ENCODE measurements around the gene NEK7. TPM values are rescaled to one million over a fixed set of nuclear protein-coding genes. Genes with fewer than 3 reads are reported as not detected.
"Not testable (repeated sequence)": the region's sequence is repeated elsewhere in the genome, so short reads cannot be mapped to it uniquely, and the experiment has no call there.

NEK7 gene
- total RNA-seq, 1 donor from 2014 or later: 185 TPM

DNA sequence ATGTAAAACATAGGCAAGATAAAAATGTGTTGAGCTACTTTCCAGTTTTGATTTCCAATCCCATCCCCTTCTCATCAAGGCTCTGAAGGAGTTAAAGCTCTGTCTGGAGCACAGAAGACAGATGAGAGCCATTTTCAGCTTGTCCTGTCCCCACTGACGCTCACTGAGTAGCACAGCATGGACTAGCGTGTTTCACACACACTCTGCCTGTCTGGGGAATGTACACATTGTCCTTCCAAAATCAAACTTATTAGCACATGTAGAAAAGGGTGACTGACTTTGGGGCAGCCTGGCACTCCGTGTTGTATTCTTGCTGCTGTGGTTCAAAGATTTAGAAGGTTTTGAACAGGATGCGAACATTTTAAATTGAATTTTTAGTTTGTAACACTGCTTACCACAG is 139.2 kb downstream of the NEK7 start:
- ATAC-seq (ENCODE audit: poor library complexity) (peak; percentile 82), DNase-seq (no peak)
- intact Hi-C loops (cut with DNase I): no loop called here

DNA sequence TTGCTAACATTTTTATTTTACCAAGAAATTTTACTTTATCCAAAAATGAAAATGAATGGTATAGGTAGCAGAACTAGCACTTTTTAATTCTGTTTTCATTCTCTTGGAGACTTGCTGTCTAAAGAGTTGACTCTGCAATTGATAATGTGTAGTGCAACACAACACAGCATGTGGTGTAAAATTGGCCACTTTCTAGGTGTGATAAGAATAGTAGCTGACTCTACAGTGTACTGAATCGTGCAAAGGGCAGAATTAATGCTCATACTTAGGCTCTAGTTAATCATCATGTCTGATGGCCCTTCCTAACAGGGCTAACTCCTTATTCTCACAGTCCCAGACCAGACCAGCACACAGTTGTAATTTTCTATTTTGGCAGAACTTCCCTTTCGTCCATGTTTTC is 140.5 kb downstream of the NEK7 start:
- ATAC-seq (ENCODE audit: poor library complexity): no peak
- intact Hi-C loops (cut with DNase I): no loop called here

DNA sequence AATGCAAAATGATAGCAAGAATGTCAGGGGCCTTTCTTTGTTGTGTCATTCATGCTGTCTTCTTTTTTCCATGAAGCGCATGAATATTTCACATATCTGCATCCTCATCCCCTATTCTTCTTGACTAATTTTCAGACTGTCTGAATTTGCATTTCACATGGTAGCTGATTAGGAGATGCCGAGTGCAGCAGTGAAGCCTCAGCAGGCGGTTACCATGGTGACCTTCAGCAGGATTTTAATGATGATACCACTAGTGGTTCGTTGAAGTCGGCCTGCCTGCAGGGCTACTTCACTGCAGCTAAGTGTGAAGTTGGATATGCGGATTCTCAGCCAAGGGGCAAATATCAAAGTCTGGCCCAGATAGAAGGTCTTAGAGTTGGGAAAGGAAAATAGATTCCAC is 141.8 kb downstream of the NEK7 start:
- intact Hi-C loops (cut with DNase I): no loop called here
- no peak for ATAC-seq (ENCODE audit: poor library complexity)
- DNase-seq: no peak

More for the DNA sequence above, 140.5 kb downstream of the NEK7 start:
- DNase-seq: no peak

DNA sequence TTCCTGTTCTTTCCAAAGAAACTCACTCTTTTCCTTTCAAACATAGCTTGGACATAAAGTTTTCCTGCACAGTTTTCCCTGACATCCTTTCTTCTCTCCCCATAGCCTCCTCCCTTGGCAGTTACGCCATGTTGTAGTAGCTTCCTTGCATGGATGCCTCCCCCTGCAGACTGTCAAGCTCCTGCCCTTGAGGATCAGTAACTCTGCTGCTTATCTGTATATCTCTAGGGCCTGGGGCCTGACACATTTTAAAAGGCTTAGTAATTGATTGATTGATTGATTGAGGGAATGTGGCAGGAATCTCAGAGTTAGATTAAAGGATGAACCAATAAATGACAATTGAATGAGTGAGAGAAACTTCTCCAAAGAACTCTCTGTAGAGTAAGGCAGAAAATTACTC is 143.7 kb downstream of the NEK7 start:
- no peak for DNase-seq
- no peak for ATAC-seq (ENCODE audit: poor library complexity)
- intact Hi-C loops (cut with DNase I): no loop called here

DNA sequence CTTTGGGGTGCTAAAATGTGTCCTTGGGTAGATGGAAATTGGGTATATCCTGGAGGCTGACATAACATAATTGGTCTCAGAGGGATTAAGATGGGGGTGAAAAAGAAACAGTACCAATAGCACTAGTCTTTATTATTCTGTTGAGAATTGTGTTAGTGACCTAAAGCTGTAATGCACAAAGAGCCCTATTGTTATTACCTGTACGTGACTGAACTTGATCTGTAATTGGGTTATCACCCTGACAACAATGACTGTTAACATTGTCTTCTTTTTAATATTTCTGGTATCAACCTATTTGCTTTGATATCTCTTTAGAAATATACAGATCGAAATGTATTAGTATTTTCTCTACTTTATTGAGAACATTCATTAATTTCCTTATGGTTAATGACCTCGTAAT is 147.6 kb downstream of the NEK7 start:
- DNase-seq (no peak), ATAC-seq (ENCODE audit: poor library complexity) (no peak)

DNA sequence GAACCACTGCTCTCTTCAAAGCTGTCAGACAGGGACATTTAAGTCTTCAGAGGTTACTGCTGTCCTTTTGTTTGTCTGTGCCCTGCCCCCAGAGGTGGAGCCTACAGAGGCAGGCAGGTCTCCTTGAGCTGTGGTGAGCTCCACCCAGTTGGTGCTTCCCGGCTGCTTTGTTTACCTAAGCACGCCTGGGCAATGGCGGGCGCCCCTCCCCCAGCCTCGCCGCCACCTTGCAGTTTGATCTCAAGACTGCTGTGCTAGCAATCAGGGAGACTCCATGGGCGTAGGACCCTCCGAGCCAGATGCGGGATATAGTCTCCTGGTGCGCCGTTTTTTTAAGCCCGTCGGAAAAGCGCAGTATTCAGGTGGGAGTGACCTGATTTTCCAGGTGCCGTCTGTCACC is 158.0 kb downstream of the NEK7 start:
- DNase-seq; intact Hi-C loops (cut with DNase I); ATAC-seq (ENCODE audit: poor library complexity): not testable (repeated sequence)

More for the DNA sequence above, 147.6 kb downstream of the NEK7 start:
- intact Hi-C loops (cut with DNase I): no loop called here

DNA sequence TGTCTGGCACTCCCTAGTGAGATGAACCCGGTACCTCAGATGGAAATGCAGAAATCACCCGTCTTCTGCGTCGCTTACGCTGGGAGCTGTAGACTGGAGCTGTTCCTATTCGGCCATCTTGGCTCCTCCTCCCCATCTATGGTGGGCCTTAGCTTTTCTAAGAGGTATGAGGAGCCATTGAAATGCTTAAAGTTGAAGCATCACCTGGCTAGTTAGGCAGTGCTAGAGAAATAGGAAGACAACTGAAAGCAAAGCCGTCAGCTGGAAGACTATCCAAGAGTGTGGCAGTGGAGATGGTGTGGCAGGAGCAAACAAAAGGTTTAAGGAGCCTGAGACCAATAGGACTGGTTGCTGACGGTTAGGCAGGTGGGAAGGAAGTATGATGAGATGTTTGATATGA is 158.5 kb downstream of the NEK7 start:
- ATAC-seq (ENCODE audit: poor library complexity); intact Hi-C loops (cut with DNase I); DNase-seq: not testable (repeated sequence)

DNA sequence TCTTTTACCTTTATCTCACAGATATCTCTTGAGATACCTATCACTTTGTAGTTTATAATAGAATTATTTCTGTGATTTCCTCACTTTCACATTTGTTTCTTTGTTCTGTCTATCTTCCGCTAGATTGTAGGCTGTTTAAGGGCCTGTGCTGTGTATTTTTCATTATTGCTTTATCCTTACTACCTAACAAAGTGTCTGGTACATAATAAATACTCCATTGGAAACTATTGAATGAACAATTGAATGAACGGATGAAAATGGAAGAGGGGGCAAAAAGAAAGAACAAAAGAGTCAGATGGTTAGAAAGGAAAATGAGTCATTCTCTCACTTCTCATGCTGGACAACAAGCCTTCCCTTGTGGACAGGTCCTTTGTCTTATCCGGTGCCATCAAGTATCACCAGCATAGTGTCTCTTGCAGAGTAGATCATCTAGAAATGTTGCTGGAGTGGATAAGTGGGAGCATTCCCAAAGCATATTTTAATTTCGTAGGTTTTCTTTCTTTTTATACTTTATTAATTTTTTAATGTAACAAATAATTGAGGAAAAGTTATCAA is 159.8 kb downstream of the NEK7 start:
- DNase-seq (no peak), ATAC-seq (ENCODE audit: poor library complexity) (no peak)
- intact Hi-C loops (cut with DNase I): no loop called here

DNA sequence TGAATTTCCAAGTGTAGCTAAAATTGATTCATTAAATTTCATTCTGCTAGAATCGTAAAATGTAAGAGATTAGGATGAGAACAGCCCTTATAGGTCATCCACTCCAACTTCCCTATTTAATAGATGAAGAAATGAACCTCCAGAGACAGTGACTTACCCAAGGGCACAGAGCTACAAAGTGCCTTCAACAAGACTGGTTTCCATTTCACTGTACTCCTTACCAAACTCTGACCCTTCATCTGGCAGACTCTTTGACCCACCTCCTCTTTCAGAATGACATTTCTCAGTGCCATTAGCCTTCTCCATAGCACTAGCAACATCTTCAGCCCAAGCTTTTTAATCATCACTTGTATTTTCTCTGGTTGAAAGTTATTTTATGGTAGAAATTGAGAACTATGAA is 161.3 kb downstream of the NEK7 start:
- intact Hi-C loops (cut with DNase I): no loop called here
- ATAC-seq (ENCODE audit: poor library complexity) (no peak), DNase-seq (no peak)

DNA sequence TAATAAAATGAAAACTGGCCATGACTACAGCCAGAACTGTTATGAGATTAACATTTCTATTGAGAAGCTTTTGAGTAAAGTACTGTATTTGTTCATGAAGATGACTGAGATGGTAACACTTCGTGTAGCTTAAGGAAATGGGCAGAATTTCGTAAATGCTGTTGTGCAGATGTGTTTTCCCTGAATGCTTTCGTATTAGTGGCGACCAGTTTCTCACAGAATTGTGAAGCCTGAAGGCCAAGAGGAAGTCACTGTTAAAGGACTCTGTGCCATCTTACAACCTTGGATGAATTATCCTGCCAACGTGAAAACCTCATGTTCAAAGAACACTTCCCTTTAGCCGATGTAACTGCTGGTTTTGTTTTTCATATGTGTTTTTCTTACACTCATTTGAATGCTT is 164.0 kb downstream of the NEK7 start:
- DNase-seq (no peak), ATAC-seq (ENCODE audit: poor library complexity) (no peak)
- intact Hi-C loops (cut with DNase I): no loop called here

DNA sequence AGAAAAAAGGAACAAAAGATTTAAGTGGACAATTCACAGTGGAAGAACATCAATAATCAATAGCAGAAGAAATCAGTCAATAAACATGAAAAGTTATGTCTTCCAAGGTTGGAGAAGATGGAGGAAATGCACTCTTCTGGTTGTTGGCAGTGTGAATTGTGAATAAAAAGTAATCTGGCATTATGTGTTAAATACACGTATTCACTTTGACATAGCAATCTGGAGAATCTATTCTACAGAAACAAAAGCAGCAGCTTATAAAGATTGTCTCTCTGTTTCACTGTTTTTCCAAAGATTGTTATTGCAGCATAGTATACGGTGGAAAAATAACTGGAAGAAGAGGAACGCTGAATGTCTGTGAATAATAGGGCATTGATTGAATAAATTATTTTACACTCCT is 169.4 kb downstream of the NEK7 start:
- no peak for DNase-seq
- intact Hi-C loops (cut with DNase I): no loop called here
- no peak for ATAC-seq (ENCODE audit: poor library complexity)

DNA sequence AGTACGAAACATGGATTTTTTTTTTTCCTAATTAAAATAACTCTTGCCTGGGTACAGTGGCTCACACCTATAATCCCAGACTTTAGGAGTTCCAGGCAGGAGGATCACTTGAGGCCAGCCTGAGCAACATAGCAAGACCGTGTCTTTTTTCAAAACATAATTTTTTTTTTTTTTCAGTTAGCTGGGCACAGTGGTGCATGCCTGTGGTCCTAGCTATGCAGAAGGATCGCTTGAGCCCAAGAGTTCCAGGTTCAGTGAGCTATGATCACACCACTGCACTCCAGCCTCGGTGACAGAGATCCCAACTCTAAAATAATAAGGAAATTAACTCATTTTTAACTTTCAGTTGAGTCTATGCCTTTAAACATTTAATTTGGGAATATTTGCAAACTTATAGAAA is 170.1 kb downstream of the NEK7 start:
- intact Hi-C loops (cut with DNase I): no loop called here

DNA sequence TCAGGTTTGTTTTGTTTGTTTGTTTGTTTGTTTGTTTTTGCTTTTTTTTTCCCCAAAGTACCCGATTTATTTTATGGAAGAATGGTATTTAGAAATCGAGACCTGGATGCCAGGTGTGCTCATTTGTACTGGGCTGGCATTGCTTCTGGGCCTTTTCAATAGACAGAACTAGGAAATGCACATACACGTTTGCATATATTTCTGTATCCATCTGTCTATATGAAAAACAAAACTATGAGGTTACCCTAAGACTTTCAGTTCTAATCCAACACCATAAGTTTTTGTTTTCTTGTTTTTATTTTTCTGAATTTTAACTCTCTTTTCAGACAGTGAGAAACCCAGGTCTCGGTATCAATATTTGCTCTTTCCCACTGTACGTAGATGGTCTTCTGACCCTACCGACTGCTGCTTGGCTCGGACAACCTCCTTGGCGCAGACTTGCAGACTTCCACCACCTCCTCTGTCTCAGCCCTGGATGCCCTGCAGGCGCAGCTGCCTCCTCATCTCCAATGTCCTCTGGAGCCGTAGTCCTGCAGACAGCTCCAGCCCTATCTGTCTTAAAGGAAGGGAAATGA is 171.7 kb downstream of the NEK7 start:
- no peak for ATAC-seq (ENCODE audit: poor library complexity)
- DNase-seq: no peak
- intact Hi-C loops (cut with DNase I): no loop called here

More for the DNA sequence above, 170.1 kb downstream of the NEK7 start:
- no peak for DNase-seq
- no peak for ATAC-seq (ENCODE audit: poor library complexity)

DNA sequence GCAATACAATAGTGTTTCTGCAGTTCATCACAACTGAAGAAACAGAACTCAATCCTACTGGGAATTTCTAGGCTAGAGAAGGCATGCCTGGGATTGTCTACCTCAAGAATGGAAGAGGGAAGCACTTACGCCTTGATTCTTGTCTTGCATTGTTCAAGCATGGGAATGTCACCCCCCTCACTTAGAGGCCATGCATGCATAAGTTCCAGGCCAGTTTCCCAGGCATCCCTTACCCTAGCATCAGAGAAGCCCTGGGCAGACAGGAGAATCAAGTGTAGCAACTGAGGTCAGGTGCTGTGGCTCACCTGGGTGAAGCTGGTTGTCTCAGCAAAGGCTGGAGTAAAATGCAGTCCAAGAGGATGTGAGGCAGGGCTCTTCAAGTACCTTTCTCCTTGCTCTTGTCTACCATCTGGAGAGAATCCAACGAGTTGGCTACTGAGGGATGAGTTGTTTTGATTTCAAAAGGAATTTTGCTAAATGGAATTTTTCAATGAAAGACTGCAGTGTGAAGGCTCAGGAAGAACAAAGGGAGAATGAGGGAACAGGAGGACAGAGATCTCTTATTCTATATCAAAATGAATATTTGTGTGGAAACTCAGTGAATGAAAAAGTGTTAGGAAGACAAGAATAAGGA is 174.3 kb downstream of the NEK7 start:
- ATAC-seq (ENCODE audit: poor library complexity) (no peak), DNase-seq (no peak)
- intact Hi-C loops (cut with DNase I): no loop called here

DNA sequence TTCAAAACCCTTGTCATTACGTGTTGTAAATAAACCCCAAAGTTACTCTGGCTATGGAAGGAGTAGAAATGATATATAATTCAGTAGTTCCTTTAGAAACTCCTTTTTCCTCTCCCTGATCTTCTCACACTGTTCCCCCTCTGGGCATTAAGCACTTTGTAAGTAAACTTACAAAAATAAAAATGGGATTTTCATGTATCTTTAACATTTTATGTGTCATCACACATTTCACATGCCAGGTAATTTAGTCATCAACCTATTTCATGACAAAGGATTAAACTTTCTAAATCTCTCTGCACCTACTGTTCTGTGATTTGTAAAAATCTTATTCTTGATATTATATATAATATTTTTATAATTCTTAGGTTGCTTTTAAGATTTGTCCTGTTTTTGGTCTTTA is 176.9 kb downstream of the NEK7 start:
- intact Hi-C loops (cut with DNase I): no loop called here
- DNase-seq: no peak
- no peak for ATAC-seq (ENCODE audit: poor library complexity)

DNA sequence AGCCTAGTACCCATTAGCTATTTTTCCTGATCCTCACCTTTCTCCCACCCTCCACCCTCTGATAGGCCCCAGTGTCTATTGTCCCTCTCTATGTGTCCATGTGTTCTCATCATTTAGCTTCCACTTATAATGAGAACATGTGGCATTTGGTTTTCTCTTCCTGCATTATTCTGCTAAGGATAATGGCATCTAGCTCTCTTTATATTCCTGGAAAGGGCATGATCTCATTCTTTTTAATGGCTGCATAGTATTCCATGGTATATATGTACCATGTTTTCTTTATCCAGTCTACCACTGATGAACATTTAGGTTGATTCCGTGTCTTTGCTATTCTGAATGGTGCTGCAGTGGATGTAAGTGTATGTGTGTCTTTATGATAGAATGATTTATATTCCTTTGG is 178.9 kb downstream of the NEK7 start:
- intact Hi-C loops (cut with DNase I): no loop called here
- ATAC-seq (ENCODE audit: poor library complexity): no peak
- no peak for DNase-seq

DNA sequence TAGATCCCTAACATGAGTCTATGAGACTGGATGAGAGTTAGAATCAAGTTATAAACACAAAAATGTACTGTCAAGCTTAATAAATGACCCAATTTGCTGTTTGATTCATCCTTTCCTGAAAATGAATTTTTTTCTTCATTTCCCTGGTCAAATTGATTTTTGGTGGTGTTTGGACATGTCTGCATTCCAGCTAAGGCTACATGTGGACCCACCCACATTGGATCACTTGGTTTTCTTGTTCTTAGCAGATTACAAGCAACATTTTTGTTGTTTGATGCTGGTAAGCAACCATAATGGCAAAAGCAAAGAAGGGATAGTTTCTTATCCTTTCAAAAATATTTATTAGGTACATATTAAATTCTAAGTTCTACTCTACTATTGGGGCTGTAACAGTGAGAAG is 181.1 kb downstream of the NEK7 start:
- DNase-seq: no peak
- no peak for ATAC-seq (ENCODE audit: poor library complexity)
- intact Hi-C loops (cut with DNase I): no loop called here

DNA sequence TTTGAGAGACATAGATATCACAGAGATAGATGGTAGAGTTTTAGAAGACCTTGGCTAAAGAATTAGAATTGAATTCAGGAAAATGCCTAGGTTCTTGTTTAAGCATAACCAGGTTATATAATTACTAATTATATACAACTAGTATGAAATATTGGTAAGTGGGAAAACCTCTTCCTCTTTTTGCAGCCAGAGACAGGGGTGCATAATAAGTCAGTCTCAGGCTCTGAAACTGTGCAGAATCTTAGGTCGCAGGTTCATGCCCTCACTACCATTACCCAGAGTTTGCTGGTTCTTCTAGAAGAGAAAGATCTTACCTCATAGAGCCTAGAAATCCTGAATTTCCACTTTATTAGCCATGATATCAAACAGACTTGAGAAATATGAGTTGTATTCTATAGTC is 183.3 kb downstream of the NEK7 start:
- intact Hi-C loops (cut with DNase I): no loop called here

DNA sequence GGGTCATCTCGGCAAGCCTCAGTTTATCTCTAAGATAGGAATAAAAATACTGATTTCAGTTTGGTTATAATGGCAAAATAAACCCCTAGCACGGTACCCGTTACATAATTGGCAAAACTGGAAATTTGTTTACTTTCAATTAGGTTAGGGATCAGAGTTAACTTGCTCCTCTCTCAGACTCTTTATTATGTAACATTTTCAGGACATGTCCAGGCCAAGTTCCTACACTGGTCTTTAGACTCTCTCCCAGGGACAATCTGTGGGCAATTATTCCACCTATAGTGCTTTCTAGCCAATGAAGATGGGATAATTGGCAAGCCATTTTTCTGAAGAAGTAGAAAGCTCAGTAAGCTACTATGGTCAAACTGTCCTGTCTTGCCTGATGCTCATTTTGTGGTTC is 189.4 kb downstream of the NEK7 start:
- no peak for ATAC-seq (ENCODE audit: poor library complexity)
- intact Hi-C loops (cut with DNase I): no loop called here
- no peak for DNase-seq

More for the DNA sequence above, 183.3 kb downstream of the NEK7 start:
- no peak for DNase-seq
- no peak for ATAC-seq (ENCODE audit: poor library complexity)

DNA sequence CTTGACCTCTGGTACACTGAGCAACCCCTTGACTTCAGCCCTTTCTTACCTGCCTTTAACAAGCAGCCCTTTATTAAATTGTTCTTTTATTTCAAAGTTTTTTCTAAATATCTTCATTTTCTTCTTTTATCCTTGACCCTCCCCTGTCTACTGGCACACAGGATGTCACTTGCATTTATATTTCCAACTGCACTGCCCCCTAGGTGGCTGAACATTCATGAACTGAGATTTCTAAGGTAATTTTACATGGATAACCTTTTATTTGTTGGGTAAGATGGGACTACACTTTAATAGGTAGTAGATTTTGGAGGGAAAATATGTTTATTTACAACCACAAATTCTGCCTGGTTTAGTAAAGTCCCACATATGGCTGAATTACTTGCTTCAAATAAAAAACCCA is 193.7 kb downstream of the NEK7 start:
- intact Hi-C loops (cut with DNase I): loop anchor here (10.0 kb wide), 1 partner anchor 256 kb away; no protein-coding TSS in a partner anchor
- DNase-seq (no peak), ATAC-seq (ENCODE audit: poor library complexity) (no peak)
